CD1c-positive myeloid dendritic cell (primary cell): ENCODE data around the gene MVP.

Source experiments
- DNase-seq: peaks from one replicate; pipeline ENCODE4 v3.0.0-alpha.2; 2016; ENCODE audit errors: extremely low spot score

The MVP gene

DNA sequence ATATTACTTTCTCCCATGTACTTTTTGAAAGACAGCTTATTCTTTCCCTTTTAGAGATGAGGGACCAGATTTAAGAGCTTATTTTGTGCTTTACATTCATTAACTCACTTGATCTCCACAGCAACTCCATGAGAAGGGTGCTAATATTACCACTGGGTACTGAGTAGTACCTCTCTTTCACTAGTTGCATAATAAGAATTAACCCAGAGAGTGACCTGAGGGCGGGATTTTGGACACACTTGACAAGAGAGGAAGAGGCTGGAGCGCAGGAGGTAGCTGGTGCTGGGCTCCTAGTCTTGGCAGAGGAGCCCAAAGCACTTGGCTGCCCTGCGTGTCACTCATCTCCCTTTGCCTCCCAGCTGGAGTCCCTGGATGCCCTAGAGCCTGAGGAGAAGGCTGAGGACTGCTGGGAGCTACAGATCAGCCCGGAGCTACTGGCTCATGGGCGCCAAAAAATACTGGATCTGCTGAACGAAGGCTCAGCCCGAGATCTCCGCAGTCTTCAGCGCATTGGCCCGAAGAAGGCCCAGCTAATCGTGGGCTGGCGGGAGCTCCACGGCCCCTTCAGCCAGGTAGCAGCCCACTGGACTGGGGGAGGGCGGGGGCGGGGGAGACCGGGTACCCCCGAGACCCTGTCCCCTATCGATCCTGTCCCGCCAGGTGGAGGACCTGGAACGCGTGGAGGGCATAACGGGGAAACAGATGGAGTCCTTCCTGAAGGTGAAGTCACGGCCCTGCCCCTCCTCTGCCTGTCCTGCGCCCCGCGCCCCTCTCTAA lies 15.6 kb upstream of the MVP start:
- DNase-seq = peak; percentile 26

GRCh38 chr16:29805232-29806098 lies 14.8 kb upstream of the MVP start:
- DNase-seq = peak; percentile 99

DNA sequence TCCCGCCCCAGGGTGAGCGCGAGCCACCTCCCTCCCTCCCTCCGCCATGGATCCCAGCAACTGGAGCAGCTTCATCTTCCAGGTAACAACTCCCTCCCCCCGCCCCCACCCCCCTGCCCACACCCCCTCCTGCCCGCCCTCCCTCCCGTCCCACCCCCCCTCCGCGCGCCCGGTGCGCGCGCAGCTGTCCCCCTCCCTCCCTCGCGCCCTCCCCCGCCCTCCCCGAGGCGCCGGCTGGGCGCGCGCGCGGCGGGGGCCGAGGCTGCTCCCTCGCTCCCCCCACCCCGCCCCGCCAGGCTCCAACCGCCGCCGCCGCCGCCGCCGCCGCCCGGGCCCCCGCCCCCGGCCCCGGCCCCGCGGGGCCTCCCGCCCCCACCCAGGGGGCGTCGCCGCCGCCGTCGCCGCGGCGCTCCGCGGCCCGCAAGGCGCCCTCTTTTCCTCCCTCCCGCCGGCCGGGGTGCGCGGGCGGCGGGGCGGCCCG lies 14.1 kb upstream of the MVP start, which contains the start of gene MAZ:
TSS of gene MAZ (plus strand) at position 431 of the 481 bp plus-strand sequence. CDS start 173 bp downstream, outside the sequence.
- peak; percentile 83 for DNase-seq

- DNase-seq = peak; percentile 44
Observed at GRCh38 chr16:29806641-29807425, 13.4 kb upstream of the MVP start.

DNA sequence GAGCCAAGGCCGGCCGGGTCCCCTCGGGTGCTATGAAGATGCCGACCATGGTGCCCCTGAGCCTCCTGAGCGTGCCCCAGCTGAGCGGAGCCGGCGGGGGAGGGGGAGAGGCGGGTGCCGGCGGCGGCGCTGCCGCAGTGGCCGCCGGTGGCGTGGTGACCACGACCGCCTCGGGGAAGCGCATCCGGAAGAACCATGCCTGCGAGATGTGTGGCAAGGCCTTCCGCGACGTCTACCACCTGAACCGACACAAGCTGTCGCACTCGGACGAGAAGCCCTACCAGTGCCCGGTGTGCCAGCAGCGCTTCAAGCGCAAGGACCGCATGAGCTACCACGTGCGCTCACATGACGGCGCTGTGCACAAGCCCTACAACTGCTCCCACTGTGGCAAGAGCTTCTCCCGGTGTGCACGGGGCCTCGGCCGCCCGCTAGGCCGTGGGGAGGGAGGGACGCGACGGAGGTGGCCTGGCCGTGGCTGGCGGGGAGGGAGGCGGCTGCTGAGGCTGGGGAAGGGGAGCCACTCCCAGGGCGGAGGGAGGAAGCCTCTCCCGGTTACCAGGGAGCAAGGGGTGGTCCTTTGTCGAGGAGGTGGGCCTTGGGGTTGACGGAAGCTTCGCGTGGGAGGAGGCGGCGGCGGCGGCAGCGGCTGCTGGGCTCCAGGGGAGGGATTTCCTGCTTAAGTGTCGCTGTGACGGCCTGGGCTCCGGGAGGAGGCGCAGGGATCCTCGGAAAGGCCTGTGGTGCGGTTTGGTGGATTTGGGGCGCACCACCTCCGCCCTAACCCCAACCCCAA lies 12.6 kb upstream of the MVP start:
- peak; percentile 91 for DNase-seq

- no peak for DNase-seq
Observed at GRCh38 chr16:29808219-29808900, 11.9 kb upstream of the MVP start.

- DNase-seq = no peak
Observed at GRCh38 chr16:29809031-29809747, 11.1 kb upstream of the MVP start.

DNA sequence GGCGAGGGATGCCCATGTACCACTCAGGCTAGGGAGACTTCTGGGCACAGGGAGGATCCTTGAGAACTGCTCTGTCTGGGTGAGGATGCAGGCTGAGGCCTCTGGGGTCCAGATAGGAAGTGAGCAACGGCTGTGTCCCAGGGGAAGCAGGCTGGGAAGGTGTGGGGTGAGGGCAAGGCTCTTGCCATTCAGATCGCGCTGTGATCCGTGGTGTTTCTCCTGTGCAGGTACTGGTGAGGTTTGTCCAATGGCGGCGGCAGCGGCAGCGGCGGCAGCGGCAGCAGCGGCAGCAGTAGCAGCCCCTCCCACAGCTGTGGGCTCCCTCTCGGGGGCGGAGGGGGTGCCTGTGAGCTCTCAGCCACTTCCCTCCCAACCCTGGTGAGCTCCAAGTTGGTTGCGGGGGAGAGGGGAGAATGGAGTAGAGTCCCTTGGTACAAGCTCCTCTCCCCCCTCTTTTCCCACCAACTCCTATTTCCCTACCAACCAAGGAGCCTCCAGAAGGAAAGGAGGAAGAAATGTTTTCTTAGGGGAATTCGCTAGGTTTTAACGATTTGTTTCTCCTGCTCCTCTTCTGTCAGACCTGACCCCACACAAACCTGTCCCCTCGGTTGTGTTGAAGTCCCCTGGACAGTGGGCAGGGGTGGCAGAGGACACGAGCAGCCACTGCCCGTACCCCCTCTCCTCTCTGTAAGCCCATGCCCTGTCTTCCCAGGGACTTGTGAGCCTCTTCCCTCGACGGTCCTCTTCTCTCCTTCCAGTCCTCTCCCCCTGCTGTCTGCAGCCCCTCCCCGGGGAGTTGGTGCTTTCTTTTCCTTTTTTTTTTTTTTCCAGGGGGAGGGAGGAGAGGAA lies 10.2 kb upstream of the MVP start:
- DNase-seq = peak; percentile 21

DNA sequence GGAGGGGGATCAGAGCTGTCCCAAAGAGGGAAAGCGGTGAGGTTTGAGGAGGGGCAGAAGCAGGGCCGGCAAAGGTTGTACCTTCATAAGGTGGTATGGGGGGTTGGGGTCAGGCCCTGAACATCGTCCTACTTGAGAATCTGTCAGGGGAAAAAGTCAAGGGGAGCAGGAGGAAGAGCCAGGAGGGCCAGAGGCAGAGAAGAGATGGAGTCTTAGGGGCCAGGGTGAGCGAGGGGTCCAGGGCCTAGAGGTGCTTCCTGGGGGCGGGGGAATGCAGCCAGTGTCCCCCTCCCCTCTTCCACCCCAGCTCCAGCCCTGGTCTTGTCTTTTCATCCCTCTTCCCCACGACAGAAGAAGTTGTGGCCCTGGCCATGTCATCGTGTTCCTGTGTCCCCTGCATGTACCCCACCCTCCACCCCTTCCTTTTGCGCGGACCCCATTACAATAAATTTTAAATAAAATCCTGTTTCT lies 9.5 kb upstream of the MVP start:
- DNase-seq = no peak

DNA sequence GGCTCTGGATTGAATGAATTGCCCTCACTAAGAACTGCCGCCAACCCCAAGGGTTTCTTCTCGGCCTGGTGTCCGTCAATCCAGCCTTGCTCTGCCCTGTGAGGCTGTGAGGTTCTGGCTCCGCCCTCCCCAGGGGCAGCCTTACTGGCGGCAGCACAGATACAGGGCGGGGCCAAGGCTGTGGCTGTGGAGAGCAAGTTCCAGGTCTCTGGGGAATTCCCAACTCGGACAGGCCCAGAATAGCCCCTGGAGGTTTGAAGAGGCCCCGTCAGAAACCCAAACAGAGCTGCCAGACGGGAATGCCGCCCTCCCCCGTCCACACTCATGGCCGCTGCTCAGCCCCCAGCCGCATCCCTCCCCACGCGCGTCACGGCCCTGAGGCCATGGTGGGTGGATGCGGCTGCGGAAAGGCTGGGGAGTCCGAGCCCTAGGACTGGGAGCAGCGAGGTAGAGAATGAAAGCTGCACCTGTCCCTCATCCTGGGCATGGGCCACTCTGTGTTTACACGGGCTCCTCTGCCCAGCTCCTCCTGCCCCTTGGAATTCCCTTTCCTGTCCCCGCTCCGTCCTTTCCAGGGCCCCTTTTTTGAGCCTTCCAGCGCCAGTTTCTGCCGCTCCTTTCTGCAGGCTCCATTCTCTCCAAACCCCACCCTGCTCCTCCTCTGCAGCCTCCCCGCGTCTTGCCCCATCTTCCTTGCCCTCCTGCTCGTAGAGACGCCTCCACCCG lies 8.9 kb upstream of the MVP start:
- DNase-seq = peak; percentile 89

DNA sequence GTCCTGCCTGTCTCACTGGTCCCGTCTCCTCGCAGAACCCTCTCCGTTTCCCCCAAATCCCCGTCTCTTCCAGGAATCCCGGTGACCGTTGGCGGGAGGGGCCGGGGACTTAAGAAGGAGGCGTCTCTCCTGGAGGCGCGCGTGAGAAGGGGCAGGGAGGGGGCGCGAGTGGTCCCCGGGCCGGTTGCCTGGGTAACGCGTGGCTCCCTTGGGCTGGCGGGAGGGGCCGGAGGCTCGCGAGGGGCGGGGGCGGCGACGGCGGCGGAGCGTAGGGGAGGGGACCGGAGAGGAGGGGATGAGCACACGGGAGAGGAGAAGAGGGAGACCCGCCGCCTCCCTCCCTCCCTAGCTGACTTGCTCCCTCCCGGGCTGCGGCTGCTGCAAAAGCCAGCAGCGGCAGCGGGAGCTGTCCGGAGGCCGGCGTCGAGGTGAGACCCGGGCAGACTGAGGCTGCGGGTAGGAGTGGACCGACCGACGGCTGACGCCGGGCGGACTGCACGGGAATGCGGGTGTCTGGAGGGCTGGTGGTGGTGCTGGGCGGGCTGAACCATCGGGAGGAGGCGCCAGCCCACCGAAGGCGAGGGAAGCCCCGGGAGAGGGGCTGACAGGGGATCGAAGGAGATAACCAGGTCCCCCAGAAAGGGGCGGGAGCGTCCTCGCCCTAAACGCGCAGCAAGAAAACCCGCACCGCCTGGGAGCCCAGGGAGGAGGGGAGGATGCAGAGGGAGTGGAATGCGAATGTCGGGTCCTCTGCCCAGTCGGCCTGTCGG lies 8.2 kb upstream of the MVP start, which contains the start of gene PRRT2:
TSS of gene PRRT2 (plus strand) at position 298 of the 770 bp plus-strand sequence. CDS start 862 bp downstream, outside the sequence.
- peak; percentile 49 for DNase-seq

DNA sequence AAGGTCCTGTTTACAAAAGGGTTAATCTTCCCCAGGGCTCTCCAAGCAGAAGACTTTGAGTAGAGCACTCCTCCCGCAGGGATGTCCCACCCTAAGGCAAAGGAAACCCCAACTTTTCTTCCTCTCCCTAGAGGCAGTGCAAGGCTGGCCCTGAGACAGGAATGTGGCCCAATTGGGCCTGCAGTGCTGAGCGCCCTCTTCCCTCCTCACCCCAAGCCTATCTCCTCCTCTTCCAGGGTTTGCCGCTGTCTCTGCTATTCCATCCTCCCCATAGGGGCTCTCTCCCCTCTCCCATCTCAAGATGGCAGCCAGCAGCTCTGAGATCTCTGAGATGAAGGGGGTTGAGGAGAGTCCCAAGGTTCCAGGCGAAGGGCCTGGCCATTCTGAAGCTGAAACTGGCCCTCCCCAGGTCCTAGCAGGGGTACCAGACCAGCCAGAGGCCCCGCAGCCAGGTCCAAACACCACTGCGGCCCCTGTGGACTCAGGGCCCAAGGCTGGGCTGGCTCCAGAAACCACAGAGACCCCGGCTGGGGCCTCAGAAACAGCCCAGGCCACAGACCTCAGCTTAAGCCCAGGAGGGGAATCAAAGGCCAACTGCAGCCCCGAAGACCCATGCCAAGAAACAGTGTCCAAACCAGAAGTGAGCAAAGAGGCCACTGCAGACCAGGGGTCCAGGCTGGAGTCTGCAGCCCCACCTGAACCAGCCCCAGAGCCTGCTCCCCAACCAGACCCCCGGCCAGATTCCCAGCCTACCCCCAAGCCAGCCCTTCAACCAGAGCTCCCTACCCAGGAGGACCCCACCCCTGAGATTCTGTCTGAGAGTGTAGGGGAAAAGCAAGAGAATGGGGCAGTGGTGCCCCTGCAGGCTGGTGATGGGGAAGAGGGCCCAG lies 7.3 kb upstream of the MVP start:
- no peak for DNase-seq

- DNase-seq = no peak
Observed at GRCh38 chr16:29813644-29814562, 6.4 kb upstream of the MVP start.

DNA sequence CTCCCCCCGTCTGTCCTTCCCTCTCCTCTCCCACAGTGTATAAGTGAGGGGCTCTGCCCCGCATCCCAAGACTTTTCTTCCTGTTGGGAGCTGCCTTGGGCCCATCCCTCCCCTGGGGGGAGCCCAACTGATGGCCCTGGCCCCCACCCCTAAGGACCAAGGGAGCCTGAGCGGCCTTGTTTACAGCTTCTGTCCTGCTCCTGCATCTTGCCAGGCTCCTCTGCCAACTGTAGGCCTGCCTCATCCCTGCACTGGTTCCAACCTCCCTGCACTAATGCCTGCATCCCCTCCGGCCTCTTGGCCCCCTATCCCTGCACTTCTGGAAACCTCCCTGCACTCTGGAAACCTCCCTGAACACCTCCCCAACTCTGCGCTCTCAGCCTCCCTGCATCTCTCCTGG lies 5.7 kb upstream of the MVP start:
- no peak for DNase-seq
